Measurements from ENCODE around the gene MRPL54. TPM values are rescaled to one million over a fixed set of nuclear protein-coding genes. Genes with fewer than 3 reads are reported as not detected.

The MRPL54 gene
- total and polyA plus RNA-seq, 2 experiments from 2014 or later = 29.7 to 89.9 TPM

DNA sequence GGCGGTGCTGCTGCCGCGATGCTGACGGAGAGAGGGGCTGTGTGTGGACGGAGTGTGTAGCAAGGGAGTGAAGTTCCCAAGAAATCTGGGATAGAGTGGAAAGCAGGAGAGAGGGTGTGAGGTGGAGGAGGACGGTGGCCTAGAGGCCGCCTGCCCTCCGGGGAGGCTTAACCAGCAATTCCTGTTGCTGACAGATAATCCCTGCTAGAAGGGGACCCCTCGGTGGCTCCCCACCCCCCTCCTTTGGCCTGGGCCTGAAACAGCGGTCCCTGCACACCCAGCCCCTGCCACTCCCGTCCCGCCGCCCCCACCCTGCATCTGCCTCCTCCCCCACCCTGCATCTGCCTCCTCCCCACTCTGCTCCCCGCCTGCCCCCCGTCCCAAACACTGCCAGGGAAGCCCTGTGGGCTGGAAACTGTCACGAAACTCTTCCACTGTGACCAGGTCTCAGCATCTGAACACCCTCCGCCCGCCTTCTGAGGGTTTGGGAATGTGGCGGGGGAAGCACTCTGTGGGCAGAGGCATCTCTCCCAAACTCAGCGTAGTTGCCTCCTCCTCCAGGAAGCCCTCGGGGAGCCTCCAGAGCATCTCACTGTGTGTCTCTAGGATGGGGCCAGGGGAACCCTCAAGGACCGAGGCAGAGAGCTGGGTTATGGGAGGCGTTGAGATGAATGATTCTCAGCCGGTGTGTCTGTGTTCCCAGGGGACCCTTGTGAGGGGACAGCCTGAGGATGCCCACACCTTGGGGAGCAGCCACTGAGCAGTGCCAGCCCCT lies 40.8 kb downstream of the MRPL54 start:
- Mint-ChIP-seq H3K36me3 (ENCODE audit: low read depth) (no peaks in the 10 kb centered on the region), H3K27ac (no peak overlapping the region), H3K4me1 (no peaks in the 10 kb centered on the region; the same call in 2 of the 3 replicates), H3K9me3 (peaks cover 3% of the 10 kb centered on the region; the same call in 1 of the 3 replicates), H3K4me3 (no peak overlapping the region), H3K27me3 (ENCODE audit: insufficient read depth, low read depth, poor library complexity) (peaks cover 23% of the 10 kb centered on the region)
- no peak for TF ChIP-seq EZH2phosphoT487 (IDR thresholded peaks at IDR 0.05; ENCODE audit: unreplicated experiment)
- TF ChIP-seq, protein P1, sequence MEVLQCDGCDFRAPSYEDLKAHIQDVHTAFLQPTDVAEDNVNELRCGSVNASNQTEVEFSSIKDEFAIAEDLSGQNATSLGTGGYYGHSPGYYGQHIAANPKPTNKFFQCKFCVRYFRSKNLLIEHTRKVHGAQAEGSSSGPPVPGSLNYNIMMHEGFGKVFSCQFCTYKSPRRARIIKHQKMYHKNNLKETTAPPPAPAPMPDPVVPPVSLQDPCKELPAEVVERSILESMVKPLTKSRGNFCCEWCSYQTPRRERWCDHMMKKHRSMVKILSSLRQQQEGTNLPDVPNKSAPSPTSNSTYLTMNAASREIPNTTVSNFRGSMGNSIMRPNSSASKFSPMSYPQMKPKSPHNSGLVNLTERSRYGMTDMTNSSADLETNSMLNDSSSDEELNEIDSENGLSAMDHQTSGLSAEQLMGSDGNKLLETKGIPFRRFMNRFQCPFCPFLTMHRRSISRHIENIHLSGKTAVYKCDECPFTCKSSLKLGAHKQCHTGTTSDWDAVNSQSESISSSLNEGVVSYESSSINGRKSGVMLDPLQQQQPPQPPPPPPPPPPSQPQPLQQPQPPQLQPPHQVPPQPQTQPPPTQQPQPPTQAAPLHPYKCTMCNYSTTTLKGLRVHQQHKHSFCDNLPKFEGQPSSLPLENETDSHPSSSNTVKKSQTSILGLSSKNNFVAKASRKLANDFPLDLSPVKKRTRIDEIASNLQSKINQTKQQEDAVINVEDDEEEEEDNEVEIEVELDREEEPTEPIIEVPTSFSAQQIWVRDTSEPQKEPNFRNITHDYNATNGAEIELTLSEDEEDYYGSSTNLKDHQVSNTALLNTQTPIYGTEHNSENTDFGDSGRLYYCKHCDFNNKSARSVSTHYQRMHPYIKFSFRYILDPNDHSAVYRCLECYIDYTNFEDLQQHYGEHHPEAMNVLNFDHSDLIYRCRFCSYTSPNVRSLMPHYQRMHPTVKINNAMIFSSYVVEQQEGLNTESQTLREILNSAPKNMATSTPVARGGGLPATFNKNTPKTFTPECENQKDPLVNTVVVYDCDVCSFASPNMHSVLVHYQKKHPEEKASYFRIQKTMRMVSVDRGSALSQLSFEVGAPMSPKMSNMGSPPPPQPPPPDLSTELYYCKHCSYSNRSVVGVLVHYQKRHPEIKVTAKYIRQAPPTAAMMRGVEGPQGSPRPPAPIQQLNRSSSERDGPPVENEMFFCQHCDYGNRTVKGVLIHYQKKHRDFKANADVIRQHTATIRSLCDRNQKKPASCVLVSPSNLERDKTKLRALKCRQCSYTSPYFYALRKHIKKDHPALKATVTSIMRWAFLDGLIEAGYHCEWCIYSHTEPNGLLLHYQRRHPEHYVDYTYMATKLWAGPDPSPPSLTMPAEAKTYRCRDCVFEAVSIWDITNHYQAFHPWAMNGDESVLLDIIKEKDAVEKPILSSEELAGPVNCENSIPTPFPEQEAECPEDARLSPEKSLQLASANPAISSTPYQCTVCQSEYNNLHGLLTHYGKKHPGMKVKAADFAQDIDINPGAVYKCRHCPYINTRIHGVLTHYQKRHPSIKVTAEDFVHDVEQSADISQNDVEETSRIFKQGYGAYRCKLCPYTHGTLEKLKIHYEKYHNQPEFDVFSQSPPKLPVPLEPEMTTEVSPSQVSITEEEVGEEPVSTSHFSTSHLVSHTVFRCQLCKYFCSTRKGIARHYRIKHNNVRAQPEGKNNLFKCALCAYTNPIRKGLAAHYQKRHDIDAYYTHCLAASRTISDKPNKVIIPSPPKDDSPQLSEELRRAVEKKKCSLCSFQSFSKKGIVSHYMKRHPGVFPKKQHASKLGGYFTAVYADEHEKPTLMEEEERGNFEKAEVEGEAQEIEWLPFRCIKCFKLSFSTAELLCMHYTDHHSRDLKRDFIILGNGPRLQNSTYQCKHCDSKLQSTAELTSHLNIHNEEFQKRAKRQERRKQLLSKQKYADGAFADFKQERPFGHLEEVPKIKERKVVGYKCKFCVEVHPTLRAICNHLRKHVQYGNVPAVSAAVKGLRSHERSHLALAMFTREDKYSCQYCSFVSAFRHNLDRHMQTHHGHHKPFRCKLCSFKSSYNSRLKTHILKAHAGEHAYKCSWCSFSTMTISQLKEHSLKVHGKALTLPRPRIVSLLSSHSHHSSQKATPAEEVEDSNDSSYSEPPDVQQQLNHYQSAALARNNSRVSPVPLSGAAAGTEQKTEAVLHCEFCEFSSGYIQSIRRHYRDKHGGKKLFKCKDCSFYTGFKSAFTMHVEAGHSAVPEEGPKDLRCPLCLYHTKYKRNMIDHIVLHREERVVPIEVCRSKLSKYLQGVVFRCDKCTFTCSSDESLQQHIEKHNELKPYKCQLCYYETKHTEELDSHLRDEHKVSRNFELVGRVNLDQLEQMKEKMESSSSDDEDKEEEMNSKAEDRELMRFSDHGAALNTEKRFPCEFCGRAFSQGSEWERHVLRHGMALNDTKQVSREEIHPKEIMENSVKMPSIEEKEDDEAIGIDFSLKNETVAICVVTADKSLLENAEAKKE (CRISPR knock-in tag; IDR thresholded peaks at IDR 0.05) = no peak
- TF ChIP-seq ZNF331 (CRISPR knock-in tag; IDR thresholded peaks at IDR 0.05; ENCODE audit: low read depth) = no peak
- no peak for TF ChIP-seq JUNB (IDR thresholded peaks at IDR 0.05; ENCODE audit: unreplicated experiment)
- no peak for TF ChIP-seq CREB1 (CRISPR knock-in tag; IDR thresholded peaks at IDR 0.05; ENCODE audit: low read depth)
- TF ChIP-seq, protein P2, sequence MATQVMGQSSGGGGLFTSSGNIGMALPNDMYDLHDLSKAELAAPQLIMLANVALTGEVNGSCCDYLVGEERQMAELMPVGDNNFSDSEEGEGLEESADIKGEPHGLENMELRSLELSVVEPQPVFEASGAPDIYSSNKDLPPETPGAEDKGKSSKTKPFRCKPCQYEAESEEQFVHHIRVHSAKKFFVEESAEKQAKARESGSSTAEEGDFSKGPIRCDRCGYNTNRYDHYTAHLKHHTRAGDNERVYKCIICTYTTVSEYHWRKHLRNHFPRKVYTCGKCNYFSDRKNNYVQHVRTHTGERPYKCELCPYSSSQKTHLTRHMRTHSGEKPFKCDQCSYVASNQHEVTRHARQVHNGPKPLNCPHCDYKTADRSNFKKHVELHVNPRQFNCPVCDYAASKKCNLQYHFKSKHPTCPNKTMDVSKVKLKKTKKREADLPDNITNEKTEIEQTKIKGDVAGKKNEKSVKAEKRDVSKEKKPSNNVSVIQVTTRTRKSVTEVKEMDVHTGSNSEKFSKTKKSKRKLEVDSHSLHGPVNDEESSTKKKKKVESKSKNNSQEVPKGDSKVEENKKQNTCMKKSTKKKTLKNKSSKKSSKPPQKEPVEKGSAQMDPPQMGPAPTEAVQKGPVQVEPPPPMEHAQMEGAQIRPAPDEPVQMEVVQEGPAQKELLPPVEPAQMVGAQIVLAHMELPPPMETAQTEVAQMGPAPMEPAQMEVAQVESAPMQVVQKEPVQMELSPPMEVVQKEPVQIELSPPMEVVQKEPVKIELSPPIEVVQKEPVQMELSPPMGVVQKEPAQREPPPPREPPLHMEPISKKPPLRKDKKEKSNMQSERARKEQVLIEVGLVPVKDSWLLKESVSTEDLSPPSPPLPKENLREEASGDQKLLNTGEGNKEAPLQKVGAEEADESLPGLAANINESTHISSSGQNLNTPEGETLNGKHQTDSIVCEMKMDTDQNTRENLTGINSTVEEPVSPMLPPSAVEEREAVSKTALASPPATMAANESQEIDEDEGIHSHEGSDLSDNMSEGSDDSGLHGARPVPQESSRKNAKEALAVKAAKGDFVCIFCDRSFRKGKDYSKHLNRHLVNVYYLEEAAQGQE (IDR thresholded peaks at IDR 0.05; ENCODE audit: unreplicated experiment) = no peak
- TF ChIP-seq ZNF114 (CRISPR knock-in tag; IDR thresholded peaks at IDR 0.05) = no peak
- TF ChIP-seq EZH2 (IDR thresholded peaks at IDR 0.05; ENCODE audit: low read depth, unreplicated experiment) = no peak
- TF ChIP-seq, protein P3, sequence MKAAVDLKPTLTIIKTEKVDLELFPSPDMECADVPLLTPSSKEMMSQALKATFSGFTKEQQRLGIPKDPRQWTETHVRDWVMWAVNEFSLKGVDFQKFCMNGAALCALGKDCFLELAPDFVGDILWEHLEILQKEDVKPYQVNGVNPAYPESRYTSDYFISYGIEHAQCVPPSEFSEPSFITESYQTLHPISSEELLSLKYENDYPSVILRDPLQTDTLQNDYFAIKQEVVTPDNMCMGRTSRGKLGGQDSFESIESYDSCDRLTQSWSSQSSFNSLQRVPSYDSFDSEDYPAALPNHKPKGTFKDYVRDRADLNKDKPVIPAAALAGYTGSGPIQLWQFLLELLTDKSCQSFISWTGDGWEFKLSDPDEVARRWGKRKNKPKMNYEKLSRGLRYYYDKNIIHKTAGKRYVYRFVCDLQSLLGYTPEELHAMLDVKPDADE (IDR thresholded peaks at IDR 0.05) = no peak
- no peak for TF ChIP-seq STAT1 (IDR thresholded peaks at IDR 0.05; ENCODE audit: unreplicated experiment)
- TF ChIP-seq POLR2AphosphoS5 (IDR thresholded peaks at IDR 0.05; ENCODE audit: low read depth) = no peak
- TF ChIP-seq, protein P4, sequence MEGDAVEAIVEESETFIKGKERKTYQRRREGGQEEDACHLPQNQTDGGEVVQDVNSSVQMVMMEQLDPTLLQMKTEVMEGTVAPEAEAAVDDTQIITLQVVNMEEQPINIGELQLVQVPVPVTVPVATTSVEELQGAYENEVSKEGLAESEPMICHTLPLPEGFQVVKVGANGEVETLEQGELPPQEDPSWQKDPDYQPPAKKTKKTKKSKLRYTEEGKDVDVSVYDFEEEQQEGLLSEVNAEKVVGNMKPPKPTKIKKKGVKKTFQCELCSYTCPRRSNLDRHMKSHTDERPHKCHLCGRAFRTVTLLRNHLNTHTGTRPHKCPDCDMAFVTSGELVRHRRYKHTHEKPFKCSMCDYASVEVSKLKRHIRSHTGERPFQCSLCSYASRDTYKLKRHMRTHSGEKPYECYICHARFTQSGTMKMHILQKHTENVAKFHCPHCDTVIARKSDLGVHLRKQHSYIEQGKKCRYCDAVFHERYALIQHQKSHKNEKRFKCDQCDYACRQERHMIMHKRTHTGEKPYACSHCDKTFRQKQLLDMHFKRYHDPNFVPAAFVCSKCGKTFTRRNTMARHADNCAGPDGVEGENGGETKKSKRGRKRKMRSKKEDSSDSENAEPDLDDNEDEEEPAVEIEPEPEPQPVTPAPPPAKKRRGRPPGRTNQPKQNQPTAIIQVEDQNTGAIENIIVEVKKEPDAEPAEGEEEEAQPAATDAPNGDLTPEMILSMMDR (conservative IDR thresholded peaks at IDR 0.05; ENCODE audit: low read depth in 2 of 2) = no peak
- no peak for TF ChIP-seq NANOG (IDR thresholded peaks at IDR 0.05; ENCODE audit: borderline replicate concordance)
- H3K4me3 ChIP-seq = no peak overlapping the region
- no peaks in the 10 kb centered on the region for H3K9me2 ChIP-seq (ENCODE audit: insufficient read depth)
- no peak overlapping the region for H2AFZ ChIP-seq
- peaks cover 18% of the 10 kb centered on the region for H3F3A ChIP-seq (replicated peaks; ENCODE audit: low read depth)
- H3K27ac ChIP-seq (ENCODE audit: low read depth) = no peak overlapping the region
- no peaks in the 10 kb centered on the region; the same call in 1 of the 2 replicates for H3K4me1 ChIP-seq (ENCODE audit: insufficient read depth)
- H3K79me2 ChIP-seq (replicated peaks; ENCODE audit: insufficient read depth) = no peaks in the 10 kb centered on the region
- peaks cover 14% of the 10 kb centered on the region; the same call in 1 of the 2 replicates for H3K27me3 ChIP-seq (ENCODE audit: insufficient read depth)
- DNase-seq (ENCODE audit: low spot score) = no peak
- no peak for ATAC-seq
- H3K4me2 ChIP-seq = no peak overlapping the region
- no peaks in the 10 kb centered on the region for H3K36me3 ChIP-seq (ENCODE audit: insufficient read depth)
- H4K20me1 ChIP-seq (replicated peaks; ENCODE audit: insufficient read depth) = no peaks in the 10 kb centered on the region
